ENCODE data around the gene GAGE1.
"Not testable (repeated sequence)": the region's sequence is repeated elsewhere in the genome, so short reads cannot be mapped to it uniquely, and the experiment has no call there.

GAGE1 gene, protein sequence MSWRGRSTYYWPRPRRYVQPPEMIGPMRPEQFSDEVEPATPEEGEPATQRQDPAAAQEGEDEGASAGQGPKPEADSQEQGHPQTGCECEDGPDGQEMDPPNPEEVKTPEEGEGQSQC

GRCh38 chrX:49598720-49599119 is at the start of gene GAGE1:
TSS of gene GAGE1 (plus strand) at chrX:49599020. CDS start at chrX:49600175, 1,155 bp downstream.
- DNase-seq = not testable (repeated sequence)

DNA sequence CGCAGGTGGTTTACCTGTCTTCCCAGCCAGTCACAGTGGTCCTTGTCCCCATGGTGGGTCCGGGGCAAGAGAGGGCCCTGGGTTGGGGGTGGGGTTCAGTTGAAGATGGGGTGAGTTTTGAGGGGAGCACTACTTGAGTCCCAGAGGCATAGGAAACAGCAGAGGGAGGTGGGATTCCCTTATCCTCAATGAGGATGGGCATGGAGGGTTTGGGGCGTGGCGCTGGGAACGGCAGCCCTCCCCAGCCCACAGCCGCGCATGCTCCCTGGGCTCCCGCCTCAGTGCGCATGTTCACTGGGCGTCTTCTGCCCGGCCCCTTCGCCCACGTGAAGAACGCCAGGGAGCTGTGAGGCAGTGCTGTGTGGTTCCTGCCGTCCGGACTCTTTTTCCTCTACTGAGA is 47.8 kb upstream of the GAGE1 start, which contains the start of gene GAGE12E:
TSS of gene GAGE12E (plus strand) at position 301 of the 400 bp plus-strand sequence. CDS start 1,155 bp downstream, outside the sequence.
- not testable (repeated sequence) for DNase-seq

DNA sequence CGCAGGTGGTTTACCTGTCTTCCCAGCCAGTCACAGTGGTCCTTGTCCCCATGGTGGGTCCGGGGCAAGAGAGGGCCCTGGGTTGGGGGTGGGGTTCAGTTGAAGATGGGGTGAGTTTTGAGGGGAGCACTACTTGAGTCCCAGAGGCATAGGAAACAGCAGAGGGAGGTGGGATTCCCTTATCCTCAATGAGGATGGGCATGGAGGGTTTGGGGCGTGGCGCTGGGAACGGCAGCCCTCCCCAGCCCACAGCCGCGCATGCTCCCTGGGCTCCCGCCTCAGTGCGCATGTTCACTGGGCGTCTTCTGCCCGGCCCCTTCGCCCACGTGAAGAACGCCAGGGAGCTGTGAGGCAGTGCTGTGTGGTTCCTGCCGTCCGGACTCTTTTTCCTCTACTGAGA is 38.3 kb upstream of the GAGE1 start, which contains the start of gene GAGE12F:
TSS of gene GAGE12F (plus strand) at position 301 of the 400 bp plus-strand sequence. CDS start 1,155 bp downstream, outside the sequence.
- DNase-seq = not testable (repeated sequence)

DNA sequence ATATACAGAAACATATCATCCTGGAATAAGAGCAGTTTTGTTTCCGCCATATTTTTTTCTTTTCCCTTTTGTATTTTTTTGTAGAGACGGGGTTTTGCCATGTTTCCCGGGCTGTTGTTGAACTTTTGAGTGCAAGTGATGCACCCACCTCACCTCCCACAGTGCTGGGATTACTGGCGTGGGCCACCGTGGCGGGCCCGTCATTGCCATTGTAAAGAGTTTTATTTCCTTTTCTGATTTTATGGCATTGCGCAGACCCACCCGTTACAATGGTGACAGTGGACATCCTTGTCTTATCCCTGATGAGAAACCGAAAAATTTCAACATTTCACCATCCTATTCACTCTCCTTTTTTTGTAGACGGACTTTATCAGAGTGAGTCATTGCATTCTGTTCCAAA is 30.1 kb upstream of the GAGE1 start:
- not testable (repeated sequence) for DNase-seq

DNA sequence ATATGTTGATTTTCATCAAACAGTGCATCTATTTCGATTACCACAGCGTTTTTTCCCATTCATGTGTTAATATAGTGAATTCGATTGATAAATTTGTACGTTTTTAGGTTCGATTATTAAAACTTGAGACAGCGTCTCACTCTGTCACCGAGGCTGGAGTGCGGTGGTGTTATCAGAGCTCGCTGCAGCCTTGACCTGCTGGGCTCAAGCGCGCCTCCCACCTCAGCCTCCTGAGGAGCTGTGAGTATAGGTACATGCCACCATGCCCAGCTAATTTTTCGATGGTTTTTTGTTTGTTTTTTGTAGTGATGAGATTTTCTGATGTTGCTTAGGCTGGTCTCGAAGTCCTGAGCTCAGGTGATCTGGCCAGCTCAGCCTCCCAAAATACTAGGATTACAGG is 29.7 kb upstream of the GAGE1 start:
- DNase-seq = not testable (repeated sequence)

- DNase-seq = not testable (repeated sequence)
These were observed 28.7 kb upstream of the GAGE1 start, which contains the start of gene GAGE12G for GRCh38 chrX:49570100-49570499. TSS of gene GAGE12G (plus strand) at chrX:49570400. CDS start at chrX:49571555, 1,155 bp downstream.

DNA sequence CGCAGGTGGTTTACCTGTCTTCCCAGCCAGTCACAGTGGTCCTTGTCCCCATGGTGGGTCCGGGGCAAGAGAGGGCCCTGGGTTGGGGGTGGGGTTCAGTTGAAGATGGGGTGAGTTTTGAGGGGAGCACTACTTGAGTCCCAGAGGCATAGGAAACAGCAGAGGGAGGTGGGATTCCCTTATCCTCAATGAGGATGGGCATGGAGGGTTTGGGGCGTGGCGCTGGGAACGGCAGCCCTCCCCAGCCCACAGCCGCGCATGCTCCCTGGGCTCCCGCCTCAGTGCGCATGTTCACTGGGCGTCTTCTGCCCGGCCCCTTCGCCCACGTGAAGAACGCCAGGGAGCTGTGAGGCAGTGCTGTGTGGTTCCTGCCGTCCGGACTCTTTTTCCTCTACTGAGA is 19.2 kb upstream of the GAGE1 start, which contains the start of gene GAGE12H:
TSS of gene GAGE12H (plus strand) at position 301 of the 400 bp plus-strand sequence. CDS start 1,155 bp downstream, outside the sequence.
- DNase-seq = not testable (repeated sequence)

- DNase-seq = not testable (repeated sequence)
These were observed 9.6 kb upstream of the GAGE1 start, which contains the start of gene GAGE2A for GRCh38 chrX:49589196-49589595. TSS of gene GAGE2A (plus strand) at chrX:49589496. CDS start at chrX:49590651, 1,155 bp downstream.

DNA sequence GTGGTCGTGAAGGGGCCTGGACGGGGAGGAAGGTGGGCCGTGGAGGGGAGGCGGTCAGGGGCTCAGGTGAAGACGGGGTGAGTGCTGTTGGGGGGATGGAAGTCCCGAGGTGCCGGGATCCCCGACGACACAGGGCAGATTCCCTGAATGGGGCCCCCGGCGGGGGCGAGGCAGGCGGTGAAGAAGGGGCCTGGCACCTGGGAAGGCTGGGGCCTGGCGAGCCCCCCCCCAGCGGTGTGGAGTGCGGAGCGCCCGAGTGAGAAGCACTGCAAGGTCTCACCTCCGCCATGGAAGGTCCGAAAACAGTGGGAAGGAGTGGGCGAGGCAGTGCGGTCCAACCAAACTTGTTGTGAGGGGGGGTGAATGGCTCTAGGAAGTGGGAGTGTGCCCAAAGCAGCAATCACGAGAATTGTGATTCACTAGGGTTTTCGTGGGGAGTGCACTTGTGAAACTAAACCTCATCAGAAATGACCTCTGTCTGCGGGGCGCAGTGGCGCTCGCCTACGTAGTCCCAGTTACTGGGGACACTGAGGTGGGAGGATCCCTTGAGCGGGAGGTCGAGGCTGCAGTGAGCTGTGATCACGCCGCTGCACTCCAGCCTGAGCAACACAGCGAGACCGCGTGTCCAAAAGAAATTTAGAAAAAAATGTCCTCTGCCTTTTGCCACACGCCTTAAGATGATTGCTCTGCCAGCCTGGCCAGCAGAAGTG is 8.9 kb upstream of the GAGE1 start:
- DNase-seq = peak; percentile 5

DNA sequence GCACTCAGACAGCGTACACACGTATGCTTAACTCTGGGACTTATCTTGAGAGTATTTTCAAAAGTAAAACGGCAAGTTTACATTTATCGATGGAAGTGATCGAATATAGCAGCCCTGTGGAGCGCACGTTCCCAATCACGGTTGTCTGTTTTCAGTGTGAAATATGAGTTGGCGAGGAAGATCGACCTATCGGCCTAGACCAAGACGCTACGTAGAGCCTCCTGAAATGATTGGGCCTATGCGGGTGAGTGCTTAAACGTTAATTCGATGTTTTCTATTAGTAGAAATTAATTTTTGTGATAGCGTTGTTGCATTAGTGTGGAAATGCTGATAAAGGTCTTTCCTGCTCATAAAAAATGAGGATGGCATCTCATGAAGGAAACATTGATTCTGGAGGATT is 8.3 kb upstream of the GAGE1 start:
- DNase-seq = not testable (repeated sequence)

DNA sequence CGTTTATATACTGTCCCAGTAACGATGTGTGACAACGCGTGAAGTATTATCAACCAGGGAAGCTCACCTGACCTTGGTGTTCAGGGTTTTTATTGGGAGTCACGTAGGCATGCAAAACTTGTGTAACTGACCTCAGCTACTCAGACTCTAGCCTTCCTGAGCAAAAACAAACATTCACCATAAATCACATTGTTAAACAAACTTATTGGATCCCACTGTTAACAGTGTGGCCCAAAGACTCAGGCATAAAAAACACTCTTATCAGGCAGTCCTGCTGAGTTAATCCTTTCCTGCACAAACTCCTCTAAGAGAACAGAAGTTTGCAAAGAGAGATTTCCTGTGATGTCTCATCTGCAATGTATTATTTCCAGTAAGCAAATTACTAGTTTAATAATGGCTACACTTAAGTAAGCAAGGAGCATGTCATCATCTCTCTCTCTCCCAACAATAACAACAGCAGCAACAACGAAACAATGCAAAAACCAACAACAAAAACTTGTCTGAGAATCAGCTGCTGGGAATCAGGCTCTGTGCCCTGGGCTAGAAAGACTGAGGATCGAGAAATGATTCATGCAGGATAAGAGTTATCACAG is 12.0 kb downstream of the GAGE1 start:
- no peak for DNase-seq

DNA sequence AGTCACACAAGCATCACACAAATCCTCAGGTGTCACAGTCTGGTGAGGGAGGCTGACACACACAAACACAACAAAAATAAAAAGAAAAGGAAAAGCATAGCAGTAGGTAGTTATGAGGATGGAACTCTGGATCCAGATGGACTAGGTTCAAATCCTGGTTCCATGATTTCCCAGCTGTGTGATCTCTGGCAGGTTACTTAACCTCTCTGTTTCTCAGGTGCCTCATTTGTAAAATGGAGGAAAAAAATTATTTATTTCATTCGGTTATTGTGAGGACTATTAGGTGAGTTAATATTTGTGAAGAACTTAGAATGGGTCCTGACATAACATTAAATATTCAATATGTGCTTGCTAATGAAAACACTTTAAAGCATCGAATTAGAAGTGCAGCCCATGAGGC is 19.8 kb downstream of the GAGE1 start:
- DNase-seq = no peak

GRCh38 chrX:49627086-49627777 is 28.4 kb downstream of the GAGE1 start:
- DNase-seq = peak; percentile 33

- no peak for DNase-seq
These were observed 46.3 kb downstream of the GAGE1 start for GRCh38 chrX:49644991-49645637.

DNA sequence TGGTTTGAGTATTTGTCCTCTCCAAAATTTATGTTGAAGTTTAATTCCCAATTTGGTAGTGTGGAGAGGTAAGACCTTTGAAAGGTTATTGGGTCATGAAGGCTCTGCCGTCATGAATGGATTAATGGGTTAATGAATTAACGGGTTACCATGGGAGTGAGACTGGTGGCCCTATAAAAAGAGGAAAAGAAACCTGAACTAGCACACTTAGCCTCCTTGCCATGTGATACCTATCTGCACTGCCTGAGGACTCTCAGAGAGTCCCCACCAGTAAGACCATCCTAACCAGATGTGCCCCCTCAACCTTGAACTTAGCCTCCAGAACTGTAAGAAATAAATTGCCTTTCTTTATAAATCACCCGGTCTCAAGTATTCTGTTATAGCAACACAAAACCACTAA is 57.7 kb downstream of the GAGE1 start:
- DNase-seq = no peak
